ENCODE results near the gene PDE3B. TPM values are rescaled to one million over a fixed set of nuclear protein-coding genes. Genes with fewer than 3 reads are reported as not detected.
"Not testable (repeated sequence)": the region's sequence is repeated elsewhere in the genome, so short reads cannot be mapped to it uniquely, and the experiment has no call there.

The PDE3B gene
- total RNA-seq, 3 donors from 2014 or later = 14.1 to 177 (median 17.3) TPM

DNA sequence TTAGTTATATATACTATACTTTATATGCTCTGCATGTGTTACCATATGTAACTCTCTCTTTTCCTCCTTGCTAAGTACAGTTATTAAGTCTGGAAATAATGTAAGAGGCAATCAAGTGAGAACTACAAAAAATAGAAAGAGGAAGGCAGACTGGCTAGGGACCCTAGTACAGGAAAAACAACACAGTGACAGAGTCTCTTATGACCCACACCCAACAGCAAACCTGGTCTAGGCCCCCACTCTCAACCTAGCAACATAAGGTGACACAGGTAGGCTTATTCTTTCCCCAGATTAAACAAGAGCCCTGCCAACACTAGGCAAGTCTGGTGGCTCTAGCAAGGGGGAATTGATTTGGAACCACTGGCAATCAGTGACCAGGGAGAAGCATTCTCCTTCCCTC is 132.3 kb downstream of the PDE3B start:
- H3K9me3 ChIP-seq = no peaks in the 10 kb centered on the region
- TF ChIP-seq, protein P1, sequence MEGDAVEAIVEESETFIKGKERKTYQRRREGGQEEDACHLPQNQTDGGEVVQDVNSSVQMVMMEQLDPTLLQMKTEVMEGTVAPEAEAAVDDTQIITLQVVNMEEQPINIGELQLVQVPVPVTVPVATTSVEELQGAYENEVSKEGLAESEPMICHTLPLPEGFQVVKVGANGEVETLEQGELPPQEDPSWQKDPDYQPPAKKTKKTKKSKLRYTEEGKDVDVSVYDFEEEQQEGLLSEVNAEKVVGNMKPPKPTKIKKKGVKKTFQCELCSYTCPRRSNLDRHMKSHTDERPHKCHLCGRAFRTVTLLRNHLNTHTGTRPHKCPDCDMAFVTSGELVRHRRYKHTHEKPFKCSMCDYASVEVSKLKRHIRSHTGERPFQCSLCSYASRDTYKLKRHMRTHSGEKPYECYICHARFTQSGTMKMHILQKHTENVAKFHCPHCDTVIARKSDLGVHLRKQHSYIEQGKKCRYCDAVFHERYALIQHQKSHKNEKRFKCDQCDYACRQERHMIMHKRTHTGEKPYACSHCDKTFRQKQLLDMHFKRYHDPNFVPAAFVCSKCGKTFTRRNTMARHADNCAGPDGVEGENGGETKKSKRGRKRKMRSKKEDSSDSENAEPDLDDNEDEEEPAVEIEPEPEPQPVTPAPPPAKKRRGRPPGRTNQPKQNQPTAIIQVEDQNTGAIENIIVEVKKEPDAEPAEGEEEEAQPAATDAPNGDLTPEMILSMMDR (IDR thresholded peaks at IDR 0.05) = no peak
- TF ChIP-seq POLR2A (IDR thresholded peaks at IDR 0.05) (no peak), POLR2AphosphoS5 (IDR thresholded peaks at IDR 0.05) (no peak)
- H3K4me1 ChIP-seq = no peaks in the 10 kb centered on the region
- no peaks in the 10 kb centered on the region for H3K27me3 ChIP-seq
- no peak for DNase-seq (ENCODE audit: low spot score in 2 of 2)
- no peaks in the 10 kb centered on the region for H3K36me3 ChIP-seq
- intact Hi-C loops (cut with DNase I; ENCODE audit: low total_unique reads) = no loop called here
- H3K4me3 ChIP-seq = no peak overlapping the region
- H3K27ac ChIP-seq = no peak overlapping the region

DNA sequence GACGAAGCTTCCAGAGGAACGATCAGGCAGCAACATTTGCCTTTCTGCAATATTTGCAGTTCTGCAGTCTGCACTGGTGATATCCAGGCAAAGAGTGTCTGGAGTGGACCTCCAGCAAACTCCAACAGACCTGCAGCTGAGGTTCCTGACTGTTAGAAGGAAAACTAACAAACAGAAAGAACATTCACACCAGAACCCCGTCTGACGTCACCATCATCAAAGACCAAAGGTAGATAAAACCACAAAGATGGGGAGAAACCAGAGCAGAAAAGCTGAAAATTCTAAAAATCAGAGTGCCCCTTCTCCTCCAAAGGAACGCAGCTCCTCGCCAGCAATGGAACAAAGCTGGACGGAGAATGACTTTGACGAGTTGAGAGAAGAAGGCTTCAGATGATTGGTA is 134.9 kb downstream of the PDE3B start:
- H3K27me3 ChIP-seq; DNase-seq (ENCODE audit: low spot score in 2 of 2); intact Hi-C loops (cut with DNase I; ENCODE audit: low total_unique reads); H3K4me1 ChIP-seq; H3K36me3 ChIP-seq; H3K4me3 ChIP-seq; H3K9me3 ChIP-seq; H3K27ac ChIP-seq: not testable (repeated sequence)

DNA sequence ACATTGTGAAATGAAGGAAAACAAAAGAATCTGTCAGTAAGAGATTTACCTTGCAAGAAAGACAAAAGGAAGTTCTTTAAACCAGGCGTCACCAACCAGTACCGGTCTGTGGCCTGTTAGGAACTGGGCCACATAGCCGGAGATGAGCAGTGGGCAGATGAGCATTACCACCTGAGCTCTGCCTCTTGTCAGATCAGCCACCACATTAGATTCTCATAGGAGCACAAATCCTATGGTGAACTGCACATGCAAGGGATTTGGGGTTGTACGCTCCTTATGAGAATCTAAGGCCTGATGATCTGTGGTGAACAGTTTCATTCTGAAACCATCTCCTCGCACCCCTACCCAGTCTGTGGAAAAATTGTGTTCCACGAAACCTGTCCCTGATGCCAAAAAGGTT is 140.2 kb downstream of the PDE3B start:
- H3K27me3 ChIP-seq = no peaks in the 10 kb centered on the region
- H3K4me3 ChIP-seq = no peak overlapping the region
- no peaks in the 10 kb centered on the region for H3K9me3 ChIP-seq
- DNase-seq (ENCODE audit: low spot score in 2 of 2) = no peak
- no peak for TF ChIP-seq POLR2A (IDR thresholded peaks at IDR 0.05)
- TF ChIP-seq POLR2AphosphoS5 (IDR thresholded peaks at IDR 0.05) = no peak
- TF ChIP-seq, protein P1 (IDR thresholded peaks at IDR 0.05) = no peak
- no peaks in the 10 kb centered on the region for H3K36me3 ChIP-seq
- H3K27ac ChIP-seq = no peak overlapping the region
- H3K4me1 ChIP-seq = no peaks in the 10 kb centered on the region
- intact Hi-C loops (cut with DNase I; ENCODE audit: low total_unique reads) = no loop called here

DNA sequence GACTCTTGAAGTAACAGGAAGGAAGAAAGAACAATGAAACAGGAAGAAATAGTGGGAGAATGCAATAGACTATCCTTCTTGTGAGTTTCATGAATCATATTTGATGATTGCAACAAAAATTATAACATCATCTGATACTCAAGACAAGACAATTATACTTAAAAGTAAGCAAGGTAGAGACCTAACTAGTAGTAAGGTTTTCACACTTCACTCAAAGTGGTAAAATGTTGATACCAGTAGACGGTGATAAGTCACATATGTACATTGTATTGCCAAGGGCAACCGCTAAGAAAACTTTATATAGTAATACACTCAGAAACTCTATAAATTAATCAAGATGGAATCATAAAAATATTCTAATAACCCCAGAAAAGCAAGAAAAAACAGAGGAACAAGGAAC is 140.6 kb downstream of the PDE3B start:
- H3K4me1 ChIP-seq = no peaks in the 10 kb centered on the region
- H3K27me3 ChIP-seq = no peaks in the 10 kb centered on the region
- H3K27ac ChIP-seq = no peak overlapping the region
- DNase-seq (ENCODE audit: low spot score in 2 of 2) = no peak
- no peak overlapping the region for H3K4me3 ChIP-seq
- intact Hi-C loops (cut with DNase I; ENCODE audit: low total_unique reads) = no loop called here
- H3K36me3 ChIP-seq = no peaks in the 10 kb centered on the region
- TF ChIP-seq POLR2A (IDR thresholded peaks at IDR 0.05) (no peak), POLR2AphosphoS5 (IDR thresholded peaks at IDR 0.05) (no peak)
- TF ChIP-seq, protein P1 (IDR thresholded peaks at IDR 0.05) = no peak
- no peaks in the 10 kb centered on the region for H3K9me3 ChIP-seq

DNA sequence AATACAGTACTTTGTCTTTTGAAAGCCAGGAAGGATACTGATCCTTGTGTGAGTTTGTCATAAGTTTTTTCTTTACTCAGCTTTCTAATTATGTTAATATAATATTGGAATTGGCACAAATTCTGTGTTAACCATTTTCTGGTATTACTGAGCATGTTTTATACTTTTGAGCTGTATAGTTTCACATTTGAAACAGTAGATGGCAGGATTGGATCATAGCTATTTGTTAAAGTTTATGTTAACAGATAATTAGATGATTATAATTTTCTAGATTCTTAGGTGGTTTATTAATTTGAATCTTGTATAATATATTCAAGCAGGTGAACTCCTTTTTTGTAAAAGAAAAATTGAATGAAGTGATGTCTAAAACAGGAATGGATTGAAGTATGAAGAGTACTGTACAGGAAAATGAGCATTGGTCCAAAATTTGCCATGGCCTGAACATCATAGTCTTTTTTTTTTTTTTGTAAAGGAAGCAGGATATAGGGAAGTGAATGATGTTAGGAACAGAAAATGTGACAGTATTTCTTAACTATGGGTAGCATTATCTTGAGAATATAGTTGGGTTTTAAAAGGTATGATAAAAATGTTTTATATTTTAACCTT is 146.4 kb downstream of the PDE3B start:
- Histone ChIP-seq H3K27me3 (no peaks in the 10 kb centered on the region), H3K9me3 (no peaks in the 10 kb centered on the region), H3K4me1 (no peaks in the 10 kb centered on the region), H3K27ac (no peak overlapping the region), H3K36me3 (no peaks in the 10 kb centered on the region), H3K4me3 (no peak overlapping the region)
- intact Hi-C loops (cut with DNase I; ENCODE audit: low total_unique reads) = no loop called here
- no peak for DNase-seq (ENCODE audit: low spot score in 2 of 2)
- TF ChIP-seq POLR2A (IDR thresholded peaks at IDR 0.05) (no peak), POLR2AphosphoS5 (IDR thresholded peaks at IDR 0.05) (no peak)
- TF ChIP-seq, protein P1 (IDR thresholded peaks at IDR 0.05) = no peak

DNA sequence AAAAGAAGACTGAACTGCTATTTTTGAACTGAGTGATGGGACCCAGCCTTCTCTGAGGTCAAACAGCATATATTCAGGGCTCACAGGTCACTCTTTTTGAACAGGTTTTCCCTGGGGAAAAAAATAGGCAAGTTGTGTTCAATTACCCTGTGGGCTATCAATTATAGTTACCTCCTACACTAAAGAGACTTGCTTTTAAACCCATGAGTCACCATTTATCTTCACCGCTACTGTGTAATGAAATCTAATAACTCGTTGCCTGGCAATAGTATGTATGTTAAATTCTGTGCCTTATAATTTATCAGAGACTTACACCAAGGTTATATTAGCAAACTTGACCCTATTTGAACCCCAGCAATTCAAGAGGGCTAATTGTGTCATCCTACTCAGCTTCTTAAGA is 149.9 kb downstream of the PDE3B start:
- no peaks in the 10 kb centered on the region for H3K27me3 ChIP-seq
- H3K4me1 ChIP-seq = no peaks in the 10 kb centered on the region
- H3K36me3 ChIP-seq = no peaks in the 10 kb centered on the region
- no peak overlapping the region for H3K4me3 ChIP-seq
- H3K27ac ChIP-seq = no peak overlapping the region
- intact Hi-C loops (cut with DNase I; ENCODE audit: low total_unique reads) = no loop called here
- no peak for DNase-seq (ENCODE audit: low spot score in 2 of 2)
- no peaks in the 10 kb centered on the region for H3K9me3 ChIP-seq
- TF ChIP-seq POLR2A (IDR thresholded peaks at IDR 0.05) (no peak), POLR2AphosphoS5 (IDR thresholded peaks at IDR 0.05) (no peak)
- TF ChIP-seq, protein P1 (IDR thresholded peaks at IDR 0.05) = no peak

DNA sequence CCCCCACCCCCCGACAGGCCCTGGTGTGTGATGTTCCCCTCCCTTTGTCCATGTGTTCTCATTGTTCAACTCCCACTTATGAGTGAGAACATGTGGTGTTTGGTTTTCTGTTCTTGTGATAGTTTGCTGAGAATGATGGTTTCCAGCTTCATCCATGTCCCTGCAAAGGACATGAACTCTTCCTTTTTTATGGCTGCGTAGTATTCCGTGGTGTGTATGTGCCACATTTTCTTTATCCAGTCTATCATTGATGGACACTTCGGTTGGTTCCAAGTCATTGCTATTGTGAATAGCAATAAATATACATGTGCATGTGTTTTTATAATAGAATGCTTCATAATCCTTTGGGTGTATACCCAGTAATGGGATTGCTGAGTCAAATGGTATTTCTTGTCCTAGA is 152.4 kb downstream of the PDE3B start:
- H3K9me3 ChIP-seq; H3K36me3 ChIP-seq; H3K27ac ChIP-seq; DNase-seq (ENCODE audit: low spot score in 2 of 2); H3K4me1 ChIP-seq; H3K4me3 ChIP-seq; H3K27me3 ChIP-seq; intact Hi-C loops (cut with DNase I; ENCODE audit: low total_unique reads): not testable (repeated sequence)

Data from breast epithelium (tissue), 4 donors.